ENCODE data around the gene ILDR1.

ILDR1 gene

DNA sequence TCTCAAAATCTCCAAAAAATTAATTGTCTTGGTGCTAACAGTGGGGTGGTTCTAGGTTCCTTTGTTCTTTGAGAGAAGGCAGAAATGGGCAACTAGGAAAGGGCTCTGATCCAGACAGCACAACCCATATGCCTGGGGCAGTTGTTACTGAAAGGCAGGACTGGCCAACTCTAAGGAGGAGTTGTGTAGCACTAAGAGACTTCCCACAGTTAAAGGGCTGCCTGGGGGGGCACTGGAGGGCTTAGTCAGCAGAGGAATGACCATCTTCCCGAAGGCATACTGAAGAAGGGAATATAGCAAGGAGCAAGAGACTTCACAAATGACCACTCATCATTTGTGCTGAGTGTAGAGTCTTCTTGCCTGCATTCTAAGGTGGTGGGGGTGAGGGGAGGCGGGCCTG is 15.8 kb downstream of the ILDR1 start:
- Histone ChIP-seq H3K18ac (ENCODE audit: low read length) (no peak overlapping the region), H3K4ac (ENCODE audit: low read length) (no peak overlapping the region), H3K27me3 (ENCODE audit: control insufficient read depth in 3 of 3, insufficient read depth in 3 of 3, low read depth in 1 of 3, low read length in 3 of 3) (no peaks in the 10 kb centered on the region), H3K9ac (ENCODE audit: low read depth, low read length, poor library complexity) (no peak overlapping the region), H4K8ac (ENCODE audit: low read depth, low read length) (no peak overlapping the region), H3K23ac (ENCODE audit: low read depth, low read length, poor library complexity) (no peak overlapping the region), H2BK15ac (ENCODE audit: low read length) (no peak overlapping the region), H3K27ac (replicated peaks; ENCODE audit: low read length) (no peak overlapping the region), H3K4me2 (ENCODE audit: insufficient read depth, low read length, poor library complexity, severe bottlenecking) (no peak overlapping the region), H4K91ac (ENCODE audit: low read depth, low read length, poor library complexity) (no peak overlapping the region), H2AK5ac (ENCODE audit: low read depth, low read length) (no peak overlapping the region), H2BK5ac (ENCODE audit: low read length) (no peak overlapping the region), H3K79me1 (ENCODE audit: low read depth, low read length) (no peaks in the 10 kb centered on the region), H3K14ac (ENCODE audit: low read length) (no peak overlapping the region), H3K4me1 (ENCODE audit: control insufficient read depth in 2 of 2, insufficient read depth in 1 of 2, low read depth in 1 of 2, low read length in 2 of 2) (peaks cover 0 to 6% of the 10 kb centered on the region in 2 donors), H2BK120ac (ENCODE audit: low read depth, low read length) (no peak overlapping the region), H2AFZ (ENCODE audit: low read length) (no peak overlapping the region), H3K9me3 (replicated peaks in 1 of 2; ENCODE audit: control insufficient read depth in 2 of 2, insufficient read depth in 1 of 2, low read depth in 1 of 2, low read length in 2 of 2) (no peaks in the 10 kb centered on the region), H3K36me3 (replicated peaks in 1 of 2; ENCODE audit: control insufficient read depth in 2 of 2, insufficient read depth in 2 of 2, low read length in 2 of 2) (no peaks in the 10 kb centered on the region), H3K4me3 (ENCODE audit: low read length in 2 of 2) (no peak overlapping the region), H2BK12ac (ENCODE audit: low read length) (no peak overlapping the region)
- DNase-seq (ENCODE audit: low spot score), result no peak
- WGBS, 2 donors (ENCODE audit: extremely low coverage in 2 of 2, insufficient read length in 2 of 2, insufficient replicate concordance in 1 of 2), result no CpG with 5 or more reads among the region's 2 CpGs

DNA sequence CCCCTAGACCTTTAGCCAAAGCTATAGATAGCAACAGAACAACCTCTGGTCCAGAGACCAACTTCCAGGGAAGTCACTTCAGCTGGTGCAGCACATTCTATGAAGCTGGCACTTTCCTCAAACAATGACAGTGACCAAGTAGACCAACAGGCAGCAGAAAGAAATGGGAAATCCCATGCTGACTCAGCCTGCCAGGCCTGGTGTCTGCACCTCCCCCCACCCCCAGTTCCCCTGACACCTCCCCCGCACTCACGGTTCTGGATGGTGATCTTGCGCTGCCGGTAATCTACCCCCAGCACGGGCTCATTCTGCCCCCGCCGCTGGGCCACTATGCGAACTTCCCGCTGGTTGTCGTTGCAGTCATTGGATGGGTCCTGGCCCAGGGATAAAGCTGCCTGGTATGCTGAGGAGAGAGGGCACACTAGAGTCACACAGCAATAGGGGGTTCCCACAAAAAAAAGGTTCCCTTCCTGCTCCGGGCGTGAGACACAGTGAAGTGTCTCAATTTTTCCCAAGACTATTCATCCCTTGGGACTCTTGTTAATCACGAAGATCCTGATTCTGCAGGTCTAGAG is 17.0 kb downstream of the ILDR1 start:
- Histone ChIP-seq H2BK120ac (ENCODE audit: low read depth, low read length) (no peak overlapping the region), H2AK5ac (ENCODE audit: low read depth, low read length) (no peak overlapping the region)

DNA sequence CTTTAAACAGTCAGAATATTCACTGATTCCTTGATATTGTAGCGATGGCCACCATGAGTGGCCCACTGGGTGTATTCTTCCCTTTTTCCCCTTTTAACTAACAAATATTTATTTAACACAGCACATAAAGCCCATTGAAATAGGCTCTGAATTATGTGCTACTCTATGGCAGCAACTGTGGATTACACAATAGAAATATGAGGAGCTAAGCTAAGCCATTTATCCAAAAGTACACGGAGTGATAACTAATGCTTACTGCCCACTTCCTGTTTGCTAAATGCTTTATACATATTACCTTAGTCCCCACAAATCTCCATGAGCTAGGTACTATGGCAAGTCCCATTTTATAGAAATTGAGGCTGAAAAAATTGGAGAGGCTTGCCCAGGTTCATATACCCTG is 17.9 kb downstream of the ILDR1 start:
- H2BK120ac ChIP-seq (ENCODE audit: low read depth, low read length), result no peak overlapping the region
- no peaks in the 10 kb centered on the region for H3K36me3 ChIP-seq (replicated peaks in 1 of 2; ENCODE audit: control insufficient read depth in 2 of 2, insufficient read depth in 2 of 2, low read length in 2 of 2)
- no peak overlapping the region for H3K18ac ChIP-seq (ENCODE audit: low read length)
- no peaks in the 10 kb centered on the region for H3K79me1 ChIP-seq (ENCODE audit: low read depth, low read length)
- no peak overlapping the region for H3K27ac ChIP-seq (replicated peaks; ENCODE audit: low read length)
- H2BK12ac ChIP-seq (ENCODE audit: low read length), result no peak overlapping the region
- H3K4me2 ChIP-seq (ENCODE audit: insufficient read depth, low read length, poor library complexity, severe bottlenecking), result no peak overlapping the region
- H2AFZ ChIP-seq (ENCODE audit: low read length), result no peak overlapping the region
- H2AK5ac ChIP-seq (ENCODE audit: low read depth, low read length), result no peak overlapping the region
- H3K23ac ChIP-seq (ENCODE audit: low read depth, low read length, poor library complexity), result no peak overlapping the region
- H3K9ac ChIP-seq (ENCODE audit: low read depth, low read length, poor library complexity), result no peak overlapping the region
- H3K14ac ChIP-seq (ENCODE audit: low read length), result no peak overlapping the region
- no CpG with 5 or more reads among the region's 2 CpGs for WGBS, 2 donors (ENCODE audit: extremely low coverage in 2 of 2, insufficient read length in 2 of 2, insufficient replicate concordance in 1 of 2)
- no peaks in the 10 kb centered on the region for H3K9me3 ChIP-seq (replicated peaks in 1 of 2; ENCODE audit: control insufficient read depth in 2 of 2, insufficient read depth in 1 of 2, low read depth in 1 of 2, low read length in 2 of 2)
- peaks cover 0 to 6% of the 10 kb centered on the region in 2 donors for H3K4me1 ChIP-seq (ENCODE audit: control insufficient read depth in 2 of 2, insufficient read depth in 1 of 2, low read depth in 1 of 2, low read length in 2 of 2)
- H3K4ac ChIP-seq (ENCODE audit: low read length), result no peak overlapping the region
- H2BK5ac ChIP-seq (ENCODE audit: low read length), result no peak overlapping the region
- no peak overlapping the region for H4K8ac ChIP-seq (ENCODE audit: low read depth, low read length)
- H4K91ac ChIP-seq (ENCODE audit: low read depth, low read length, poor library complexity), result no peak overlapping the region
- no peak overlapping the region for H3K4me3 ChIP-seq (ENCODE audit: low read length in 2 of 2)
- DNase-seq (ENCODE audit: low spot score), result no peak
- H3K27me3 ChIP-seq (ENCODE audit: control insufficient read depth in 3 of 3, insufficient read depth in 3 of 3, low read depth in 1 of 3, low read length in 3 of 3), result no peaks in the 10 kb centered on the region
- no peak overlapping the region for H2BK15ac ChIP-seq (ENCODE audit: low read length)

More for the DNA sequence above, 17.0 kb downstream of the ILDR1 start:
- Histone ChIP-seq H3K9me3 (replicated peaks in 1 of 2; ENCODE audit: control insufficient read depth in 2 of 2, insufficient read depth in 1 of 2, low read depth in 1 of 2, low read length in 2 of 2) (no peaks in the 10 kb centered on the region), H3K27ac (replicated peaks; ENCODE audit: low read length) (no peak overlapping the region), H2BK5ac (ENCODE audit: low read length) (no peak overlapping the region), H2AFZ (ENCODE audit: low read length) (peak overlapping the region; percentile 51), H2BK15ac (ENCODE audit: low read length) (no peak overlapping the region), H4K8ac (ENCODE audit: low read depth, low read length) (no peak overlapping the region), H4K91ac (ENCODE audit: low read depth, low read length, poor library complexity) (no peak overlapping the region), H3K4me3 (ENCODE audit: low read length in 2 of 2) (no peak overlapping the region), H3K4me1 (ENCODE audit: control insufficient read depth in 2 of 2, insufficient read depth in 1 of 2, low read depth in 1 of 2, low read length in 2 of 2) (peaks cover 0 to 8% of the 10 kb centered on the region in 2 donors), H3K23ac (ENCODE audit: low read depth, low read length, poor library complexity) (no peak overlapping the region), H3K79me1 (ENCODE audit: low read depth, low read length) (no peaks in the 10 kb centered on the region), H3K9ac (ENCODE audit: low read depth, low read length, poor library complexity) (no peak overlapping the region), H3K36me3 (replicated peaks in 1 of 2; ENCODE audit: control insufficient read depth in 2 of 2, insufficient read depth in 2 of 2, low read length in 2 of 2) (no peaks in the 10 kb centered on the region), H3K4ac (ENCODE audit: low read length) (no peak overlapping the region), H3K14ac (ENCODE audit: low read length) (no peak overlapping the region), H3K4me2 (ENCODE audit: insufficient read depth, low read length, poor library complexity, severe bottlenecking) (no peak overlapping the region), H3K27me3 (ENCODE audit: control insufficient read depth in 3 of 3, insufficient read depth in 3 of 3, low read depth in 1 of 3, low read length in 3 of 3) (no peaks in the 10 kb centered on the region), H2BK12ac (ENCODE audit: low read length) (no peak overlapping the region), H3K18ac (ENCODE audit: low read length) (no peak overlapping the region)
- DNase-seq (ENCODE audit: low spot score), result no peak
- no CpG with 5 or more reads among the region's 13 CpGs for WGBS, 2 donors (ENCODE audit: extremely low coverage in 2 of 2, insufficient read length in 2 of 2, insufficient replicate concordance in 1 of 2)

- no CpG with 5 or more reads among the region's 1 CpG for WGBS, 2 donors (ENCODE audit: extremely low coverage in 2 of 2, insufficient read length in 2 of 2, insufficient replicate concordance in 1 of 2)
- Histone ChIP-seq H3K27me3 (ENCODE audit: control insufficient read depth in 3 of 3, insufficient read depth in 3 of 3, low read depth in 1 of 3, low read length in 3 of 3) (no peaks in the 10 kb centered on the region), H4K8ac (ENCODE audit: low read depth, low read length) (no peak overlapping the region), H3K4me3 (ENCODE audit: low read length in 2 of 2) (no peak overlapping the region), H2BK120ac (ENCODE audit: low read depth, low read length) (no peak overlapping the region), H3K27ac (replicated peaks; ENCODE audit: low read length) (no peak overlapping the region), H2BK12ac (ENCODE audit: low read length) (no peak overlapping the region), H3K4me1 (ENCODE audit: control insufficient read depth in 2 of 2, insufficient read depth in 1 of 2, low read depth in 1 of 2, low read length in 2 of 2) (peaks cover 0 to 6% of the 10 kb centered on the region in 2 donors), H2BK5ac (ENCODE audit: low read length) (no peak overlapping the region), H2AFZ (ENCODE audit: low read length) (no peak overlapping the region), H4K91ac (ENCODE audit: low read depth, low read length, poor library complexity) (no peak overlapping the region), H3K79me1 (ENCODE audit: low read depth, low read length) (no peaks in the 10 kb centered on the region), H3K9me3 (replicated peaks in 1 of 2; ENCODE audit: control insufficient read depth in 2 of 2, insufficient read depth in 1 of 2, low read depth in 1 of 2, low read length in 2 of 2) (no peaks in the 10 kb centered on the region), H3K4me2 (ENCODE audit: insufficient read depth, low read length, poor library complexity, severe bottlenecking) (no peak overlapping the region), H2AK5ac (ENCODE audit: low read depth, low read length) (no peak overlapping the region), H3K9ac (ENCODE audit: low read depth, low read length, poor library complexity) (no peak overlapping the region), H3K18ac (ENCODE audit: low read length) (no peak overlapping the region), H3K4ac (ENCODE audit: low read length) (no peak overlapping the region), H3K36me3 (replicated peaks in 1 of 2; ENCODE audit: control insufficient read depth in 2 of 2, insufficient read depth in 2 of 2, low read length in 2 of 2) (no peaks in the 10 kb centered on the region), H3K14ac (ENCODE audit: low read length) (no peak overlapping the region), H3K23ac (ENCODE audit: low read depth, low read length, poor library complexity) (no peak overlapping the region), H2BK15ac (ENCODE audit: low read length) (no peak overlapping the region)
- no peak for DNase-seq (ENCODE audit: low spot score)
These were observed 18.4 kb downstream of the ILDR1 start for GRCh38 chr3:122003606-122004005.
